ENCODE measurements around the gene TUBB2B. TPM values are rescaled to one million over a fixed set of nuclear protein-coding genes. Genes with fewer than 3 reads are reported as not detected.
A peak's percentile ranks its signal among the peaks of the same experiment; 100 is the strongest.
"Not testable (repeated sequence)": the region's sequence is repeated elsewhere in the genome, so short reads cannot be mapped to it uniquely, and the experiment has no call there.

Gene TUBB2B
- total RNA-seq, 2 experiments from 2014 or later: not detected

DNA sequence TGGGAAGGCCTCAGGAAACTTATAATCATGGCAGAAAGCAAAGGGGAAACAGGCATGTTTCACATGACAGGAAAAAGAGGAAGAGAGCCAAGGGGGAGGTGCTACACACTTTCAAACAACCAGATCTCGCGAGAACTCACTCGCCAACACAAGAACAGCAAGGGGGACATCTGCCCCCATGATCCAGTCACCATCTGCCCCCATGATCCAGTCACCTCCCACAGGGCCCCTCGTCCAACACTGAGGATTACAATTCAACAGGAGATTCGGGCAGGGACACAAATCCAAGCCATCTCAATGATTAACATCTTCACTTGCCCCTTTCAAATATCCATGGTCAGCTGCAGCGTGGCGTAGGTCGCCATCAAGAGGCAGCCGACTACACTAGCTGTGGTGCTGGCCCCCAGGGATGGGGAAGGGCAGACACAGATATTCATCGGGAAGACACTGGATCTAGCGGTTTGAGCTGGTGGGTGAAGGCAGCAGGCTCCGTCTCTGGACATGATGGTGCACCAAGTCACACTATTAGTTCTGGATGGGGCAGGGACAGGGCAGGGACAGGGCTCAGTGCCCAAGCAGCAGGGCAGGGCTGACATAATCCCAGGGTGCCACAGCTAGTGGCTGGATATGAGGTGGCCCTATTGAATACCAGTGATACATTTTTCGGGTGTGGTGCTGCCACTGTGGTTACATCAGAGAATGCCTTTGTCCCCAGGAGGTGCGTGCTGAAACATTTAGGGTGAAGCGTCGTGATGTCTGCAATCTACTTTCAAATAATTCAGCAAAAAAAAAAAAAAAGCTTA lies 31.6 kb downstream of the TUBB2B start:
- DNase-seq (no peak), ATAC-seq (no peak)
- Mint-ChIP-seq H3K36me3 (no peaks in the 10 kb centered on the region), H3K9me3 (ENCODE audit: low read depth) (no peaks in the 10 kb centered on the region), H3K4me3 (no peak overlapping the region), H3K27me3 (peaks cover 17% of the 10 kb centered on the region), H3K4me1 (no peaks in the 10 kb centered on the region), H3K27ac (no peak overlapping the region)
- CTCF ChIA-PET: no interaction called here

DNA sequence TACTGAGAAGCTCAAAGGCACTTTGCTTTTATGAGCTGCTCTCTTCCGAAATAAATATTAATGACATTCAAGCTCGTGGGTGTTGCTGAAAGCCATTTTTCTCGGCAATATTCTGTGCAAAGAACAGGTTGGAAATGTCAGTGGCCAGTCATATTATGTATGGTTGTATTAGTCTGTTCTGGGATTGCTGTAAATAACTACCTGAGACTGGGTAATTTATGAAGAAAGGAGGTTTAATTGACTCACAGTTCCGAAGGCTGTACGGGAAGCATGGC lies 32.1 kb downstream of the TUBB2B start:
- ATAC-seq (no peak), DNase-seq (no peak)
- H3K4me1 Mint-ChIP-seq: no peaks in the 10 kb centered on the region
- H3K36me3 Mint-ChIP-seq: no peaks in the 10 kb centered on the region
- CTCF ChIA-PET: no interaction called here
- no peak overlapping the region for H3K27ac Mint-ChIP-seq
- no peaks in the 10 kb centered on the region for H3K9me3 Mint-ChIP-seq (ENCODE audit: low read depth)
- peaks cover 15% of the 10 kb centered on the region for H3K27me3 Mint-ChIP-seq
- no peak overlapping the region for H3K4me3 Mint-ChIP-seq

DNA sequence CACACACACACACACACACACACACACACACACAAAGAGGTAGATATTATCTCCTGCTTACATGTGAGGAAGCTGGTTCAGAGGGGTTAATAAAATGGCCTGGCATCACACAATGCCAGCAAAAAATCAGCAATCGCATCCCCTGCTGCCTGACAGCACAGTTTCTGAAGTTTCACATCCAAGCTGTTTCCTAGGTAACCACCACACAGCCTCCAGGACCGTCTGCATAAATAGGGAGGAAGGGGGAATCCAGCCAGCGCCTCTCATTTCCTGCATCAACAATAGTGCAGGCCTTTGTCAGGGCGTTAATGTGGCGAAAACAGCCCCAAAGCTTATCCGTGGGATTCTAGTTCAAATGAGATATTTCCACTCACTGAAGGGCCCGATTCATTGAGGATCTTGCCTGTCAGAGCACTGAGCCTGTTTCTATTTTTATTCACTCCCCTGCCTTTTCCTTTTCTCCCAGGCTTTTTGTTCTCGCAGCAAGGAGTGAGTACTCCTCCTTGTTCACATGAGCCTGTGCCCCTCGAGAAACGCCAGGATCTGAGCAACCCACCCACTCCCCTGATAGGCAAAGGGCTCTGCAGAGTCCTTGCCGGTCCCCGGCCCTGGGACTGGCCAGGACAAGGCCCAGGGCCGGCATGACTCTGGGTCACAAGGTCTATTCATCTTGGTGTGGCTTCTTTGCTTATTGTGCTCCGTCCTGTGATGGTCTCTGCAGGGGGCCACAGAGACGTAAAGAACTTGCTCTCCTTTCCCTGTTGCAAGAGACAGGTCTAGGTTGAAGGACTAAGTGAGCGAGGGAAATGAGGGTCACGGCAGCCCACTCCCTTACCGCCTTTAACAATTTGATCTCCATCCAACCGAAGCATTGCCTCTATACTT lies 32.7 kb downstream of the TUBB2B start:
- CTCF ChIA-PET: no interaction called here
- H3K4me1 Mint-ChIP-seq: no peaks in the 10 kb centered on the region
- H3K9me3 Mint-ChIP-seq (ENCODE audit: low read depth): no peaks in the 10 kb centered on the region
- DNase-seq: no peak
- ATAC-seq: no peak
- H3K36me3 Mint-ChIP-seq: no peaks in the 10 kb centered on the region
- no peak overlapping the region for H3K4me3 Mint-ChIP-seq
- H3K27me3 Mint-ChIP-seq: peaks cover 12% of the 10 kb centered on the region
- no peak overlapping the region for H3K27ac Mint-ChIP-seq

DNA sequence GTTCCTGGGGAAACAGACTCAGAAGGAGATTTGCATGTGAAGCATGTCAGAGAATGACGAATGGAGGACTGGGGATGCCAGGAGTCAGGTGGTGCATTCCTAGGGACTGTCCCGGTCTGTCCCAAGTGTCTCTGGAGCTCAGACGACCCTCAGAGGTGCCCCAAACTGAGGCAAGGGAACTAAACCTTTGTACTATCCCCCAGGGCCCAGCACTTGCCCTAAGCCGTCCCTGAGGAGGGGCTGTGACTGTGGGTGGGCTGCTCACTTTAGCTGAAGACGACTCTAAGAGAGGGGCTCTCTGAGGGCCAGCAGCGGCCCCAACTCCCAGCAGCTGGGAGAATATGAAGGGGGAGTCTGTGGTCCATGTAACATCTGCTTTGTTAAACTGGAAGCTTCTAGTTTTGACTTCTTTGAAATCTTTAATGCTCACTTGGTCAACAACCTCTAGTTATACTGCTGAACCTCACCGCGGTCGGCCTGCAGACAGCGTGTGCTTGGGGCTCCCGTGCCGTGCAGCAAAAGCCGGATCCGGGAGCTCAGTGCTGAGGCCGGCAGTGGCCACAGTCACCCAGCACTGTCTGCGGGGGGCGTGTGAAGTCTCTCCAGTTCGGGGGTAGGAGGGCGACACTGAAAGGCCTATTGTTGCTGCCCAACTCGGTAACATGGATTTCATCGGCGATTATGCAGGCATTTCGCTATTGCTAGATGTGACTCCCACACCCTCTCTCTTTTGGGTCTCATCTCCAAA lies 34.2 kb downstream of the TUBB2B start:
- CTCF ChIA-PET: no interaction called here
- no peaks in the 10 kb centered on the region for H3K36me3 Mint-ChIP-seq
- H3K4me3 Mint-ChIP-seq: no peak overlapping the region
- peaks cover 7% of the 10 kb centered on the region for H3K27me3 Mint-ChIP-seq
- H3K9me3 Mint-ChIP-seq (ENCODE audit: low read depth): no peaks in the 10 kb centered on the region
- no peak for ATAC-seq
- no peak for DNase-seq
- H3K27ac Mint-ChIP-seq: no peak overlapping the region
- H3K4me1 Mint-ChIP-seq: no peaks in the 10 kb centered on the region

DNA sequence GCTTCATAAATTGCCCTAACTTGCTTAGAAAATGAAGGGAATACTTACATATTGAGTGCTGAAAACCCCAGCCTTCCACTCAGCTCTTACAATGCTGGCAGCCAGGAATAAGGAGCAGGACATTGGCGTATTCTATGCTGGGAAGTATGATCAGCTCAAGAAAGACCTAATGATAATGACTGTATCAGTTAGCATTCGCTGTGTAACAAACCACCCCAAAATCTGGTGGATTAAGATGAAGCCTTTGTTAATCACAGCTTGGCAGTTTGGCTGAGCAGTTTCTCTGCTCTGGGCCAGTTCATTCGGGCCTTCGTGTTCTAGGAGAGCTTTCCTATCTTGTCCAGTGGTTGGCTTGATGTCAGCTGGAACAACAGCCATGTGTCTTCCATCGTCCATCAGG lies 36.7 kb downstream of the TUBB2B start:
- Mint-ChIP-seq H3K4me3 (no peak overlapping the region), H3K36me3 (no peaks in the 10 kb centered on the region), H3K9me3 (ENCODE audit: low read depth) (no peaks in the 10 kb centered on the region), H3K27ac (no peak overlapping the region), H3K27me3 (peaks cover 21% of the 10 kb centered on the region), H3K4me1 (no peaks in the 10 kb centered on the region)
- ATAC-seq (no peak), DNase-seq (no peak)
- CTCF ChIA-PET: interaction anchor here (1.5 kb wide), 1 partner anchor 13 kb away, joined by 3 read pairs; no protein-coding TSS in a partner anchor

DNA sequence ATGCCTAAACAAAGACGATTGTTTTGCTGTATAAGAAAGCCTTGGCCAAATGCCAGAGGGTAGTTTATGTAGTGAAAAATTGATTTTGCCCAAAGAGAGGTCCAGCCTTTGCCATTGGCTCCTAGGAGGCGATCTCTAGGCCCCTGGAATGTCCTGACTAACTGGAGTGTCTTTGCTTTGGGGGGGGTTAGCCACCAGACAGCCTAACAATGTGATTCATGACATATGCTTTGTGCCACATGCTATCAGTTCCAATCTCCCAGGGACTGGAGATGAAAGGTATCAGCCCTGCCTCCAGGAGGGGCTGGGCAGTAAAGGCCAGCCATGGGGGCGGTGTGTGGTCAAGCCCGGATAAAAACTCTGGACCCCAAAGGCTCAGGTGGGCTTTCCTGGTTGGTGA lies 37.4 kb downstream of the TUBB2B start:
- no peaks in the 10 kb centered on the region for H3K36me3 Mint-ChIP-seq
- H3K27ac Mint-ChIP-seq: no peak overlapping the region
- ATAC-seq (no peak), DNase-seq (no peak)
- CTCF ChIA-PET: interaction anchor here (1.5 kb wide), 1 partner anchor 13 kb away, joined by 3 read pairs; no protein-coding TSS in a partner anchor
- no peak overlapping the region for H3K4me3 Mint-ChIP-seq
- H3K9me3 Mint-ChIP-seq (ENCODE audit: low read depth): no peaks in the 10 kb centered on the region
- H3K27me3 Mint-ChIP-seq: peaks cover 27% of the 10 kb centered on the region
- no peaks in the 10 kb centered on the region for H3K4me1 Mint-ChIP-seq

DNA sequence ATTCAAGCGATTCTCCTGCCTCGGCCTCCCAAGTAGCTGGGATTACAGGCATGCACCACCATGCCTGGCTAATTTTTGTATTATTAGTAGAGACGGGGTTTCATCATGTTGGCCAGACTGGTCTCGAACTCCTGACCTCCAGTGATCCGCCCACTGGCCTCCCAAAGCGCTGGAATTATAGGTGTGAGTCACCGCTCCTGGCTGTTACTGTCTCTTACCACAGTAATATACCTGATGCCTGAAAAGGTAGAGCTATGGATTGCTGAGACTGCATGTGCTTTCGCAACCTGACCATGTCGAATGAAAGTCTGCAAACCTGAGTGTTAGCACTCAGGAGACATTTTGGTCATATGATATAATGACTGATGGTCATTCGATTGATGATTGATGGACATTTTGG lies 38.3 kb downstream of the TUBB2B start:
- CTCF ChIA-PET: interaction anchor here (1.5 kb wide), 1 partner anchor 14 kb away, joined by 3 read pairs; no protein-coding TSS in a partner anchor
- ATAC-seq; H3K4me3 Mint-ChIP-seq; H3K27ac Mint-ChIP-seq; DNase-seq; H3K36me3 Mint-ChIP-seq; H3K4me1 Mint-ChIP-seq; H3K9me3 Mint-ChIP-seq (ENCODE audit: low read depth): not testable (repeated sequence)
- H3K27me3 Mint-ChIP-seq: peaks cover 35% of the 10 kb centered on the region

DNA sequence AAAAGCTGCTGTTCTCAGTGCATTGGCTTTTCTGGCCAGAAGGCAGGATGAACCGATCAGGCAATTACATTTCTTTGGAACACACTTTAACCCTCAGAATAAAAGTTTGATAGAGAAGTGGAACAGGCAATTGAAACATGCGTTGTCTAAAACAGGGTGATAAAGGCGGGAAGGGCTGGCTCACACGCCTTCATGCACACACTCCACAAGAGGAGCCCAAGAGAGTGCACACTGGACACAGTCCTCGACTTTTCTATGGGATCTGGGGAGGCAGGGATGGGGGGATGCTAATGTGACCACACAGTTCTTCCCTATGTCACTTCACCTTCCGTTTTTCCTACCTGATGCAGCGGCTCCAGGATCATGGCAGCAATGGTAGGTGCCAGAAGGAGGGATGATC lies 39.2 kb downstream of the TUBB2B start:
- H3K27ac Mint-ChIP-seq: no peak overlapping the region
- no peak overlapping the region for H3K4me3 Mint-ChIP-seq
- H3K9me3 Mint-ChIP-seq (ENCODE audit: low read depth): no peaks in the 10 kb centered on the region
- CTCF ChIA-PET: no interaction called here
- ATAC-seq: no peak
- no peak for DNase-seq
- H3K36me3 Mint-ChIP-seq: no peaks in the 10 kb centered on the region
- no peaks in the 10 kb centered on the region for H3K4me1 Mint-ChIP-seq
- peaks cover 39% of the 10 kb centered on the region for H3K27me3 Mint-ChIP-seq

DNA sequence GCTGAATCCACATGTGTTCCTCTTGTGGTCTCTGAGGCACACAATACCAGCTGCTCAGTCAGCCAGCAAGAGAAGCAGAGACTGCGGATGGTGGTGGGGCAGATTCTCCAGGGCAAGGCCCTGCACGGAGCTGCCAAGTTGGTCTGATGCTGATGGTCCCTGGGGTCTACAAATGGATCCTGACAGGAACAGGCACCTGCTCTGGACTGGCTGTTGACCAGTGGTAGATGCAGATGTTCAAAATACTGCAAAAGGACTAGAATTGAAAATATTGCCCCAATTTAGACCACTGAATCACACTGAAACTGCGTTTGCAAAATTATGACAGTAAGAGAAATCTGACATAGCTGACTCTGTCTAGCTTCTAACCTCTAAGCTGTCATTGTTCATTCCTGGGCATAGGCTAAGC lies 40.5 kb downstream of the TUBB2B start:
- no peak for ATAC-seq
- H3K36me3 Mint-ChIP-seq: no peaks in the 10 kb centered on the region

DNA sequence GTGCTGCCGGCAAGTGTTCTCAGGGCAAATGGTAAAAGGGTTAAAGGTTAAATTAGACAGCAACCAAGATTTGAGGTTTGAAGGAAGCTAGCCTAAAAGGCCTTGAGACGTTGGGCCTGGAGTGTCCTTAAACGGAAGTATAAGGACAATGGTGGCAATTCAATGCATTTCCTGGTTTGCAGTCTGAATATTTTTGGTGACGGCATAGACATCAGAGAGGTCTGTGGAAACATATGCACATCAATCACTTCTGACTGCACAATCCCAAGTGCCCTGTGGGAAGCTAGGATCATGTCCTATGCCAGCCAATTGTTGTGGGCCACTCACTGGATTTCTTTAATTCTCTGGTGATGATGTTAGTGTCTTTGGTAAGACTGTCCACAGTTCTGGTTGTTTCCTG lies 44.4 kb downstream of the TUBB2B start:
- H3K9me3 Mint-ChIP-seq (ENCODE audit: low read depth): no peaks in the 10 kb centered on the region
- H3K4me3 Mint-ChIP-seq: no peak overlapping the region
- no peaks in the 10 kb centered on the region for H3K36me3 Mint-ChIP-seq
- peaks cover 42% of the 10 kb centered on the region for H3K27me3 Mint-ChIP-seq
- H3K27ac Mint-ChIP-seq: no peak overlapping the region
- ATAC-seq (no peak), DNase-seq (no peak)
- H3K4me1 Mint-ChIP-seq: peaks cover 1% of the 10 kb centered on the region
- CTCF ChIA-PET: no interaction called here

More for the DNA sequence above, 40.5 kb downstream of the TUBB2B start:
- DNase-seq: no peak
- no peak overlapping the region for H3K4me3 Mint-ChIP-seq
- H3K4me1 Mint-ChIP-seq: no peaks in the 10 kb centered on the region
- H3K27ac Mint-ChIP-seq: no peak overlapping the region
- peaks cover 42% of the 10 kb centered on the region for H3K27me3 Mint-ChIP-seq
- H3K9me3 Mint-ChIP-seq (ENCODE audit: low read depth): no peaks in the 10 kb centered on the region
- CTCF ChIA-PET: no interaction called here

DNA sequence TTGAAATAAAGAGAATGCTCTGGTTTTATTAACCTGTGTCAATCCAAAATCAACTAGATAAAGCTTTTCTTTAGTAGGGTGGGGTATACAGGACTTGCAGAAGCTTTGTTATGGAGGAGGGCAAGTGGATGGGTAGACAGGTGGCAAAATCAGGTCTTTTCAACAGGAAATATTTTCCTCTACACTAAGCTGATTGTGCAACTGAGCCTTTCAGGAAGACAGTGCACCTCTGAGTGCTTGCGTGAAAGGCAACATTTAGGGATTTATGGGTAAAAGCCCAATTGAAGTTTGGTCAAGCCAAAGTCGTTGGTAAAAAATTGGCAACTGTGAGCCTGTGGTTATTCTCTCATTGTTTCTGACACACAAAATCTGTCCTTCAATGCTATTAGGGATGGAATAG lies 46.3 kb downstream of the TUBB2B start:
- DNase-seq (no peak), ATAC-seq (no peak)
- peaks cover 32% of the 10 kb centered on the region for H3K27me3 Mint-ChIP-seq
- CTCF ChIA-PET: no interaction called here
- H3K4me3 Mint-ChIP-seq: no peak overlapping the region
- H3K36me3 Mint-ChIP-seq: no peaks in the 10 kb centered on the region
- no peaks in the 10 kb centered on the region for H3K9me3 Mint-ChIP-seq (ENCODE audit: low read depth)
- no peak overlapping the region for H3K27ac Mint-ChIP-seq
- H3K4me1 Mint-ChIP-seq: peaks cover 8% of the 10 kb centered on the region

DNA sequence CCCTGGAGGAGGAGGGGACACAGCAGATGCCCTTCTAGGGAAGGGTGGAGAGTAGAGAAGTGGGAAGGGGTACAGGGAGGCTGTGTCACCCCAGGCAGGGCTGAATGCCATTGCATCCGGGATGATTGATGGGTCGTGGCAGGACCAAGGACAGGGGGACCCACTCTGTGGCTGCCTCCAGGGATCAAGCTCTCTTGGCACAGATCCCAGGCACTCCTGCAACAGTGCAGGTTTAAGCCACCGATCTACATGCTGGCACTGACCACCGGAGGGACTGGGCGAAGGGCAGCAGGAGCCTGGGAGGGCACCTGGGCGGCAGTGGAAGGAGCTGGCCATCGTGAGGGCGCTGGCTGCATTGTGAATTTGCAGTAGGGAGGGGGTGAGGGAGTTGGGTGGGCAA lies 47.5 kb downstream of the TUBB2B start:
- DNase-seq; H3K4me1 Mint-ChIP-seq; H3K36me3 Mint-ChIP-seq; CTCF ChIA-PET; H3K27ac Mint-ChIP-seq; H3K9me3 Mint-ChIP-seq (ENCODE audit: low read depth): not testable (repeated sequence)
- peaks cover 28% of the 10 kb centered on the region for H3K27me3 Mint-ChIP-seq
- peak overlapping the region; percentile 2 for H3K4me3 Mint-ChIP-seq
- peak; percentile 60 for ATAC-seq

DNA sequence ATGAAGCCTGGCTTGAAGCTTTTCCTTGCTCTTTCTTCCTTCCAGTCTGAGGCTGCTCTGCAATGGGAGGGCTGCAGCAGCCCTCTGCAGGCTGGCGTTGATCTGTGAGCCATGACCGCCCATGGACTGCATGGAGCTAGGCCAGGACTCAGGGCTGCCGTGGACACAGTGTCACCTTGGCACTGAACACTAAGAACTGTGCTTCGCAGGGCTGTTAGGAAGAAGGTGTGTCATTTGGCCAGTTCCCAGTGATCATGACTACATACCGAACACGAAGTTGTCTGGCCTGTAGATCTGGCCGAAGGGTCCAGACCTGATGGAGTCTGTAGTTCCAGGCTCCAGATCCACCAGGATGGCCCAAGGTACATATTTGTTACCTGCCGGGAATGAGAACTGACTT lies 48.8 kb downstream of the TUBB2B start:
- ATAC-seq; H3K4me3 Mint-ChIP-seq; H3K4me1 Mint-ChIP-seq; H3K27ac Mint-ChIP-seq; DNase-seq; H3K36me3 Mint-ChIP-seq; CTCF ChIA-PET; H3K9me3 Mint-ChIP-seq (ENCODE audit: low read depth): not testable (repeated sequence)
- H3K27me3 Mint-ChIP-seq: peaks cover 17% of the 10 kb centered on the region
